HCT116 (cell line): ENCODE results near the gene ACOT2. TPM values are rescaled to one million over a fixed set of nuclear protein-coding genes. Genes with fewer than 3 reads are reported as not detected.
"Not testable (repeated sequence)": the region's sequence is repeated elsewhere in the genome, so short reads cannot be mapped to it uniquely, and the experiment has no call there.

Experiments
- ATAC-seq: fragments of 200-7000 bp; cut with Tn5 transposase; 2 replicates; pipeline ENCODE4 v1.9.1; 2020; ENCODE audit warnings: mild to moderate bottlenecking, moderate library complexity
- BruUV-seq: library from RNA; stranded (reverse); fragments of 400-500 nt; replicated peaks from 2 replicates; lab custom pipeline; 2021; lab: Mats Ljungman, UMichigan
- CTCF ChIA-PET: fragments of 300-600 bp; sonication (Branson Sonifier 250); formaldehyde crosslinking; loops from one replicate; lab custom pipeline; 2021; ENCODE audit warnings: antibody characterized with exemption; lab: Charles Lee
- POLR2A ChIA-PET: fragments of 300-600, 350-600 bp; sonication (Branson Sonifier 250); formaldehyde crosslinking; loops from one replicate; lab custom pipeline; 2021; ENCODE audit warnings: antibody characterized with exemption; lab: Charles Lee
- RAD21 ChIA-PET, 2 experiments: fragments of 300-600 bp; sonication (Branson Sonifier 250); formaldehyde crosslinking; loops; one replicate each; lab custom pipeline; 2023; ENCODE audit warnings: low total read pairs in 2 of 2; ENCODE audit not compliant: uncharacterized antibody in 2 of 2, unreplicated experiment in 2 of 2, low non-redundant PET in 1 of 2; lab: Charles Lee
- DNase-seq: peaks from one replicate; pipeline ENCODE4 v3.0.0-alpha.2; 2010; ENCODE audit warnings: low read depth, low spot score
- H2AFZ ChIP-seq: fragments of 200-600 bp; shearing (Covaris generic), sonication (generic); 2 replicates; pipeline ENCODE4 v1.6.1; 2017; ENCODE audit warnings: low read depth, mixed run types, mixed read lengths, antibody characterized with exemption, low read length; ENCODE audit not compliant: poor library complexity, severe bottlenecking
- H3K27ac ChIP-seq: 2 replicates; pipeline ENCODE4 v1.5.1; 2012; ENCODE audit warnings: low read depth, low read length
- H3K27me3 ChIP-seq: fragments of 200-600 bp; sonication (generic); 2 replicates; pipeline ENCODE4 v1.6.1; 2016; ENCODE audit warnings: mixed run types, low read length, mixed read lengths; ENCODE audit not compliant: insufficient read depth
- H3K36me3 ChIP-seq, 2 experiments: fragments of 200-500 bp in 1 of 2; fragments of 200-600 bp in 1 of 2; sonication (Bioruptor generic) in 1 of 2; sonication (generic) in 1 of 2; 2 replicates each; pipeline versions ENCODE4 v1.5.1 to v1.6.1; 2014 to 2016; ENCODE audit warnings: low read length in 2 of 2, inconsistent platforms in 1 of 2, mixed read lengths in 1 of 2, mixed run types in 1 of 2; ENCODE audit not compliant: insufficient read depth in 2 of 2, control insufficient read depth in 1 of 2
- H3K4me1 ChIP-seq, 2 experiments: fragments of 200-600 bp in 1 of 2; sonication (generic) in 1 of 2; 2 replicates each; pipeline versions ENCODE4 v1.5.1 to v1.6.1; 2012 to 2017; ENCODE audit warnings: low read length in 2 of 2, inconsistent platforms in 1 of 2, mild to moderate bottlenecking in 1 of 2, mixed read lengths in 1 of 2, mixed run types in 1 of 2, moderate library complexity in 1 of 2; ENCODE audit not compliant: insufficient read depth in 2 of 2, control insufficient read depth in 1 of 2
- H3K4me2 ChIP-seq: fragments of 200-600 bp; sonication (generic); 2 replicates; pipeline ENCODE4 v1.6.1; 2017; ENCODE audit warnings: mixed run types, low read length, mixed read lengths
- H3K4me3 ChIP-seq, 2 experiments: fragments of 200-600 bp in 1 of 2; sonication (generic) in 1 of 2; replicated peaks in 1 of 2; 2 replicates each; pipeline ENCODE4 v1.5.1; 2011 to 2016; ENCODE audit warnings: low read length in 2 of 2, control low read depth in 1 of 2, low read depth in 1 of 2, mild to moderate bottlenecking in 1 of 2, mixed read lengths in 1 of 2, mixed run types in 1 of 2
- H3K79me2 ChIP-seq: fragments of 200-600 bp; sonication (generic); 2 replicates; pipeline ENCODE4 v1.6.1; 2017; ENCODE audit warnings: mild to moderate bottlenecking, mixed run types, low read length, moderate library complexity, mixed read lengths; ENCODE audit not compliant: insufficient read depth
- H3K9ac ChIP-seq: fragments of 200-600 bp; sonication (generic); 2 replicates; pipeline ENCODE4 v1.6.1; 2016; ENCODE audit warnings: low read length, mixed read lengths
- H3K9me2 ChIP-seq: fragments of 200-600 bp; sonication (generic), shearing (Covaris generic); 2 replicates; pipeline ENCODE4 v1.6.1; 2017; ENCODE audit warnings: mixed run types, mild to moderate bottlenecking, moderate library complexity; ENCODE audit not compliant: insufficient read depth
- H3K9me3 ChIP-seq, 2 experiments: fragments of 200-500 bp in 1 of 2; fragments of 200-600 bp in 1 of 2; sonication (Bioruptor generic) in 1 of 2; sonication (generic) in 1 of 2; 2 replicates each; pipeline ENCODE4 v1.6.1; 2014 to 2017; ENCODE audit warnings: low read length in 2 of 2, mixed read lengths in 2 of 2, inconsistent platforms in 1 of 2, low read depth in 1 of 2, mild to moderate bottlenecking in 1 of 2, mixed run types in 1 of 2, moderate library complexity in 1 of 2; ENCODE audit not compliant: control insufficient read depth in 1 of 2, insufficient read depth in 1 of 2
- H4K20me1 ChIP-seq: fragments of 200-600 bp; sonication (generic), shearing (Covaris generic); 2 replicates; pipeline ENCODE4 v1.6.1; 2017; ENCODE audit warnings: mixed run types, mild to moderate bottlenecking, moderate library complexity; ENCODE audit not compliant: insufficient read depth
- intact Hi-C: fragments of 100-400 bp; cut with micrococcal nuclease; formaldehyde crosslinking; loops from 2 replicates; pipeline ENCODE4 v1.10.0; 2022
- total RNA-seq: library from RNA; stranded (reverse); gene quantifications from one replicate; pipeline ENCODE4 v1.2.1, GENCODE V29; 2021; ENCODE audit not compliant: unreplicated experiment

ACOT2 gene
- total RNA-seq, 1 experiment from 2014 or later, result 0.44 TPM

DNA sequence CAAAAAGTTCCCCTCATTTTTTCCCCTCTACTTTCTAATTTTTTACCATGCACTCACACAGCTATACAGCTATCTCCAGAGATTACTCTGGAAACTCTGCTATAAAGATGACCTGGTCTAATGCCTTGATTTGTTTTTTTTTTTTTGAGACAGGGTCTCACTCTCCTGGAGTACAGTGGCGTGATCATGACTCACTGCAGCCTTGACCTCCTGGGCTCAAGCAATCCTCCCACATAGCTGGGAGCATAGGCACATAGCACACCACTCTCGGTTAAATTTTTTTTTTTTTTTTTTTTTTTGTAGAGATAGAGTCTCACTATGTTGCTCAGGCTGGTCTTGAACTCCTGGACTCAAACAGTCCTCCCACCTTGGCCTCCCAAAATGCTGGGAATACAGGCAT is 10.8 kb upstream of the ACOT2 start:
- BruUV-seq, H3K4me2 ChIP-seq, H3K4me3 ChIP-seq, H3K4me1 ChIP-seq, H4K20me1 ChIP-seq, H3K9me2 ChIP-seq, DNase-seq, intact Hi-C loops, H3K79me2 ChIP-seq, POLR2A ChIA-PET, H3K36me3 ChIP-seq, H3K27ac ChIP-seq, RAD21 ChIA-PET, H3K9me3 ChIP-seq, ATAC-seq, H2AFZ ChIP-seq, H3K9ac ChIP-seq, CTCF ChIA-PET, H3K27me3 ChIP-seq: not testable (repeated sequence)

DNA sequence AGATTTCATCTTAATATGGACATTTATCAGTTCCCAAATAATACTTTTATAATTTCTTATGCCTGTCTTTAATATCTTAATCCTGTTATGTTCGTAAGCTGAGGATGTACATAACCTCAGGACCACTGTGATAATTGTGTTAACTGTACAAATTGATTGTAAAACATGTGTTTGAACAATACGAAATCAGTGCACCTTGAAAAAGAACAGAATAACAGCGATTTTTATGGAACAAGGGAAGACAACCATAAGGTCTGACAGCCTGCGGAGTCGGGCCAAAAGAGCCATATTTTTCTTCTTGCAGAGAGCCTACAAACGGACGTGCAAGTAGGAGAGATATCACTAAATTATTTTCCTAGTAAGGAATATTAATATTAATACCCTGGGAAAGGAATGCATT is 6.8 kb upstream of the ACOT2 start:
- H2AFZ ChIP-seq, H3K27me3 ChIP-seq, H3K4me2 ChIP-seq, POLR2A ChIA-PET, H3K79me2 ChIP-seq, H3K4me3 ChIP-seq, H3K27ac ChIP-seq, H3K4me1 ChIP-seq, H4K20me1 ChIP-seq, H3K9me2 ChIP-seq, ATAC-seq, BruUV-seq, H3K36me3 ChIP-seq, RAD21 ChIA-PET, DNase-seq, H3K9ac ChIP-seq, H3K9me3 ChIP-seq, CTCF ChIA-PET: not testable (repeated sequence)
- intact Hi-C loops, result loop anchor here (5.0 kb wide), 1 partner anchor 35 kb away; no protein-coding TSS in a partner anchor

DNA sequence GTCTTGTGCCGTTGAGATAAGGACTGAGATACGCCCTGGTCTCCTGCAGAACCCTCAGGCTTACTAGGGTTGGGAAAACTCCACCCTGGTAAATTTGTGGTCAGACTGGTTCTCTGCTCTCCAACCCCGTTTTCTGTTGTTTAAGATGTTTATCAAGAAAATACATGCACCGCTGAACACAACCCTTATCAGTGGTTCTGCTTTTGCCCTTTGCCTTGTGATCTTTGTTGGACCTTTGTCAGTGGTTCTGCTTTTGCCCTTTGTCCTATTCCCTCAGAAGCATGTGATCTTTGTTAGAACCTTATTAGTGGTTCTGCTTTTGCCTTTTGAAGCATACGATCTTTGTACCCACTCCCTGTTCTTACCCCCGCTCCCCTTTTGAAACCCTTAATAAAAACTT is 6.3 kb upstream of the ACOT2 start:
- H3K9me2 ChIP-seq, H3K4me1 ChIP-seq, H3K27ac ChIP-seq, H3K4me3 ChIP-seq, BruUV-seq, H3K4me2 ChIP-seq, H4K20me1 ChIP-seq, H3K27me3 ChIP-seq, ATAC-seq, H2AFZ ChIP-seq, POLR2A ChIA-PET, DNase-seq, H3K79me2 ChIP-seq, CTCF ChIA-PET, H3K9ac ChIP-seq, H3K36me3 ChIP-seq, H3K9me3 ChIP-seq, RAD21 ChIA-PET: not testable (repeated sequence)
- intact Hi-C loops, result loop anchor here (5.0 kb wide), 1 partner anchor 35 kb away; no protein-coding TSS in a partner anchor

DNA sequence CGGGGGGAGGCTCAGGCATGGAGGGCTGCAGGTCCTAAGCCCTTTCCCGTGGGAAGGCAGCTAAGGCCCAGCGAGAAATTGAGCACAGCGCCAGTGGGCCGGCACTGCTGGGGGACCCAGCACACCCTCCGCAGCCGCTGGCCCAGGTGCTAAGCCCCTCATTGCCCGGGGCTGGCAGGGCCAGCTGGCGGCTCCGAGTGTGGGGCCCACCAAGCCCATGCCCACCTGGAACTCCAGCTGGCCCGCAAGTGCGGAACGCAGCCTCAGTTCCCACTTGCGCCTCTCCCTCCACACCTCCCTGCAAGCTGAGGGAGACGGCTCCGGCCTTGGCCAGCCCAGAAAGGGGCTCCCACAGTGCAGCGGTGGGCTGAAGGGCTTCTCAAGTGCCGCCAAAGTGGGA is 2.6 kb upstream of the ACOT2 start:
- RAD21 ChIA-PET, DNase-seq, ATAC-seq, H3K9me2 ChIP-seq, H3K36me3 ChIP-seq, H3K79me2 ChIP-seq, POLR2A ChIA-PET, H3K9ac ChIP-seq, H2AFZ ChIP-seq, H3K27ac ChIP-seq, H3K4me3 ChIP-seq, H3K27me3 ChIP-seq, H3K9me3 ChIP-seq, H3K4me1 ChIP-seq, BruUV-seq, CTCF ChIA-PET, H3K4me2 ChIP-seq, H4K20me1 ChIP-seq, intact Hi-C loops: not testable (repeated sequence)
